NB4 (cell line): ENCODE results near the gene CDKAL1.

Experiments used
- DNase-seq: peaks from one replicate; pipeline ENCODE4 v3.0.0; 2010; ENCODE audit warnings: low read depth
- H3K4me3 ChIP-seq: one replicate; pipeline ENCODE4 v1.5.1; 2011; ENCODE audit warnings: mild to moderate bottlenecking, low read depth, low read length, moderate library complexity
- MAX ChIP-seq: IDR thresholded peaks from 2 replicates; pipeline ENCODE4 v1.6.1; 2011; ENCODE audit warnings: low read depth, low read length
- MYC ChIP-seq: IDR thresholded peaks from 2 replicates; pipeline ENCODE4 v1.6.1; 2011; ENCODE audit warnings: low read depth, low read length
- POLR2A ChIP-seq: IDR thresholded peaks from 2 replicates; pipeline ENCODE4 v1.6.1; 2011; ENCODE audit warnings: mild to moderate bottlenecking; ENCODE audit not compliant: insufficient read length; ENCODE audit errors: extremely low read depth
- TF ChIP-seq, protein P1 (sequence below): IDR thresholded peaks from one replicate; pipeline ENCODE4 v1.5.1; 2012; ENCODE audit warnings: low read depth, low read length

The CDKAL1 gene

DNA sequence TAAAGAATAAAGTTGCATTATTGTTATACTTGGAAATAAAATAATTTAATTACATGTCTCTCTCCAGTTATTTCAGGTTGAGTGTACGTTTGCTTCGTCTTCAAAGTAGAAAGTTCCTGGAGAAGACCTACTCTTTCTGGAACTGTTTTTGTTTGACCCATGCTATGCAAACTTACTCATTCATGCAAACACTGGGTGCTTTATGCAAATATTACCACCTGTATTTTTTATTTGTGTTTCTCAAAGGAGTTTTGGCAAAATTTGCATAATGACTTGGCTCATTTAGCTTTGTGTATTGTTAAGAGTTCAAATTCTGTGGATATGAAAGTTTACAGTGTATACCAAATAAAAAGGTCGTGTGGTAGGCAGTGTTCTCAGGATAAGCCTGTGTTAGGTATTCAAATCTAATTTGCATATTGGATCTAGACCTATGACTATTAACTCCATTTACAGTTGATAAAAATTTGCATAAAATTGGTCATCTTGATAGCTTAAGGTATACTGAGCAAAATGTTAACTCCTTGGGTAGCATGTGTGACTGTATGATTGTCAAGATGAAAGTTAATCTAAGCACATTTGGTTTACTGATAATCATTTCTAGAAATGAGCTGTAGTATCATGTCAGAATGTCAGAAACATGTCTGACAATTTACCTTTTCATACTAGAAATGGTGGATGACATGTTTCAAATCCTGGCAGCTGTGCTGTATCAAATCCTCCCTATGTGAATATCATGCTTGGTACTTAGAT is 65.2 kb downstream of the CDKAL1 start:
- DNase-seq: no peak
- TF ChIP-seq MAX (no peak), POLR2A (no peak), MYC (no peak)
- TF ChIP-seq, protein P1, sequence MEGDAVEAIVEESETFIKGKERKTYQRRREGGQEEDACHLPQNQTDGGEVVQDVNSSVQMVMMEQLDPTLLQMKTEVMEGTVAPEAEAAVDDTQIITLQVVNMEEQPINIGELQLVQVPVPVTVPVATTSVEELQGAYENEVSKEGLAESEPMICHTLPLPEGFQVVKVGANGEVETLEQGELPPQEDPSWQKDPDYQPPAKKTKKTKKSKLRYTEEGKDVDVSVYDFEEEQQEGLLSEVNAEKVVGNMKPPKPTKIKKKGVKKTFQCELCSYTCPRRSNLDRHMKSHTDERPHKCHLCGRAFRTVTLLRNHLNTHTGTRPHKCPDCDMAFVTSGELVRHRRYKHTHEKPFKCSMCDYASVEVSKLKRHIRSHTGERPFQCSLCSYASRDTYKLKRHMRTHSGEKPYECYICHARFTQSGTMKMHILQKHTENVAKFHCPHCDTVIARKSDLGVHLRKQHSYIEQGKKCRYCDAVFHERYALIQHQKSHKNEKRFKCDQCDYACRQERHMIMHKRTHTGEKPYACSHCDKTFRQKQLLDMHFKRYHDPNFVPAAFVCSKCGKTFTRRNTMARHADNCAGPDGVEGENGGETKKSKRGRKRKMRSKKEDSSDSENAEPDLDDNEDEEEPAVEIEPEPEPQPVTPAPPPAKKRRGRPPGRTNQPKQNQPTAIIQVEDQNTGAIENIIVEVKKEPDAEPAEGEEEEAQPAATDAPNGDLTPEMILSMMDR: no peak
- H3K4me3 ChIP-seq: no peak overlapping the region

DNA sequence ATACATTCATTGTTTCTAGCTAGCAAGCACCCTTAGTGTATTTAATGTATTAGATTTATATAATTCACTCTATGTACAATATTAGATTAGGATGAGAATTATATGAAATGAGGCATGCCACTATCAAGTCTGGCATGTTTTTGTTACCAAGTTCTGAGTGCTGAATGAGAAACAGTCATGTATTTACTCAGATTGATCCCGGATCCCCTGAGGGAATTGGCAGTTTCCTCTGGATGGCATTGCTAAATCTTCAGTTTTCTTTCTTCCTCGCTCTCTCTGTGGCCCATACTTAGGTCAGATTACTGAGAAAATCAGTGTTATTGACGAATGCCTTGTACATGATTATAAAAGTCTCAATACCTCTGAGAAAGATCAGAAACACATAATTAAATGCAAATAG is 66.6 kb downstream of the CDKAL1 start:
- no peak for DNase-seq
- no peak overlapping the region for H3K4me3 ChIP-seq
- TF ChIP-seq MAX: no peak

- TF ChIP-seq, protein P1: no peak
- no peak for TF ChIP-seq MYC
- TF ChIP-seq MAX: no peak
- no peak for TF ChIP-seq POLR2A
- DNase-seq: no peak
- H3K4me3 ChIP-seq: no peak overlapping the region
Observed at GRCh38 chr6:20604159-20604558, 69.9 kb downstream of the CDKAL1 start.

- no peak for DNase-seq
- no peak overlapping the region for H3K4me3 ChIP-seq
- TF ChIP-seq POLR2A (no peak), MYC (no peak), MAX (no peak)
- TF ChIP-seq, protein P1: no peak
Observed at GRCh38 chr6:20605061-20605460, 70.8 kb downstream of the CDKAL1 start.

DNA sequence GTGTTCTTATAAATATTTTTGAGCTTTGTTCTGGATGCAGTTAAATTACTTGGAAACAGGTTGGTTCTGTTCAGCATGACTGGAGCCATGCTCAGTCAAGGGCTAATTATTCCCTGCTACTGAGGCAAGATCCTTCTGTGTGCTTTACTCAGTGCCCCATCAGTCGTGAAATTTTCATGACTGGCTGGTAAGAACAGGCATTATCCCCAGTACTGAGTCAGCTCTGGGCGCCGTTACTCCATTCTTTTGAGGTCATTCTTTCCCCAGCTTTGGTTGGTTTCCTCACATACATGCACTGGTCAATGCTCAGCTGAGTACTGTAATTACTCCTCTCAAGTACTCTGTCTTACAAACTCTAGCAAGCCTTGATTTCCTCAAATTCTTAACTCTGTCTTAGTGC is 71.3 kb downstream of the CDKAL1 start:
- TF ChIP-seq MYC (no peak), MAX (no peak)
- H3K4me3 ChIP-seq: no peak overlapping the region
- peak; percentile 4 for DNase-seq

GRCh38 chr6:20606831-20607230 is 72.6 kb downstream of the CDKAL1 start:
- no peak for TF ChIP-seq POLR2A
- TF ChIP-seq MAX: no peak
- no peak for TF ChIP-seq MYC
- TF ChIP-seq, protein P1: no peak
- no peak overlapping the region for H3K4me3 ChIP-seq
- no peak for DNase-seq

- TF ChIP-seq MYC (no peak), POLR2A (no peak), MAX (no peak)
- TF ChIP-seq, protein P1: no peak
Observed at GRCh38 chr6:20608356-20608755, 74.1 kb downstream of the CDKAL1 start.

More at GRCh38 chr6:20608356-20608755, 74.1 kb downstream of the CDKAL1 start:
- no peak overlapping the region for H3K4me3 ChIP-seq
- no peak for DNase-seq
